ENCODE results near the gene GPR17. TPM values are rescaled to one million over a fixed set of nuclear protein-coding genes. Genes with fewer than 3 reads are reported as not detected.
A peak's percentile ranks its signal among the peaks of the same experiment; 100 is the strongest.

GPR17 gene
- total RNA-seq, 1 donor from 2014 or later, result not detected

DNA sequence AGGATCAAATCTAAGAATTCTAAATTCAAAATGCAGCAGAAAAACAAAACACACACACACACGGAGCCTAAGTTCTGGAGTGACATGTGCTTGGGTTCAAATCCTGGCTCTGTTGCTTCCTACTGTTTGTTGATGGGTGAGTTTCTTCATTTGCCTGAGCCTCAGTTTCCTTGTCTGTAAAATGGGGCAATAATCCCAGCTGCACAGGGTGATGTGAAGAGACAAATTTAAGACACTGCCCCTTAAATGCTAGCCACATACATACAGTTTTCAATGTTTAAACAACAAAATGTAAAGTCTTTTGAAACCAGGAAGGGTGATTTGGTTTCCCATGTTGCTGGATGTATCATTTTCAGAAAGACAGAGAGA, 943 bp upstream of the GPR17 start:
- Histone ChIP-seq H3K36me3 (no peaks in the 10 kb centered on the region), H3F3A (ENCODE audit: low read depth) (no peaks in the 10 kb centered on the region), H3K4me3 (no peak overlapping the region), H3K4me2 (no peak overlapping the region), H3K9me3 (ENCODE audit: low read depth) (no peaks in the 10 kb centered on the region), H3K4me1 (peaks cover 8% of the 10 kb centered on the region), H3K27ac (no peak overlapping the region), H2AFZ (replicated peaks) (no peak overlapping the region), H3K79me2 (ENCODE audit: low read depth) (no peaks in the 10 kb centered on the region), H3K9ac (no peak overlapping the region), H3K27me3 (no peaks in the 10 kb centered on the region), H4K20me1 (ENCODE audit: low read depth) (no peaks in the 10 kb centered on the region)
- DNase-seq (ENCODE audit: low spot score), result no peak
- Mint-ChIP-seq H3K27ac (no peak overlapping the region), H3K36me3 (no peaks in the 10 kb centered on the region), H3K27me3 (ENCODE audit: insufficient read depth, low read depth) (peaks cover 14% of the 10 kb centered on the region), H3K4me3 (peak overlapping the region; percentile 23), H3K9me3 (no peaks in the 10 kb centered on the region), H3K4me1 (peaks cover 43% of the 10 kb centered on the region)
- TF ChIP-seq CTCF (IDR thresholded peaks at IDR 0.05), result no peak
- no peak for TF ChIP-seq EZH2 (IDR thresholded peaks at IDR 0.05)
- TF ChIP-seq EZH2phosphoT487 (IDR thresholded peaks at IDR 0.05), result no peak

DNA sequence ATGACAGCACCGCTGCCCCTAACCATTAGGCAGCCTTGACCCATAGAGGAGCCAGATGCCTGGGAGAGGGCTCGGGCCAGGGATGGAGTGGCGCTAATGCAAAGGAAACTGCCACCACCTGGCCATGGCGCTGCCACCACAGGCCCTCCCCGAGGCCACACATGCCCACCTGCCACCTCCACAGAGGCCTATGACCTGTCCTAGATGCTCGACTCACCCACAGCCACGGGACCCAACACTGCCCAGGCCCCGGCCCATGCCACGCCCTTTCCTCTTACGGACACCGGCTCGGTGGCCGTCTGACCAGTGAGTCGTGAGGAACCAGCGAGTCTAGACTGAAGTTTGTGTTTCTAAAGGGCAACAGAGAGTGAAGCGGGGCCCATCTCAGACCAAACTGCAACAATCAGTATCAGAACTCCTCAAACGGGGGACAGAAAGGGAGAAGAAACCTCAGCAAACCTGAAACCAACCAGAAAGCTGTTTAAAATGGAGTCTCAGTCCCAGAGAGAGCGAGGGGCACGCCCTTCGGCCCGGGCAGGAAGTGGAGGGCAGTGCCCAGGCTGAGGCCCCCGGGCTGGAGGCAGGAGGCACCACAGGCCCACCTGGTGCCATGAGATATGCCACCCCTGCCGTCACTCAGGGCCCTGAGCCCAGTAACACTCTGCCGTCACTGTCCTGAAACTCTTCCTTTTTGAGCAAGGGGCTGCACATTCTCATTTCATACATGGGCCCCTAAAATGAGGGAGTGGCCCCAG, 711 bp downstream of the GPR17 start:
- no peak overlapping the region for H3K4me2 ChIP-seq
- Mint-ChIP-seq H3K9me3 (no peaks in the 10 kb centered on the region), H3K27ac (peak overlapping the region; percentile 59), H3K4me1 (peaks cover 46% of the 10 kb centered on the region), H3K27me3 (ENCODE audit: insufficient read depth, low read depth) (peaks cover 17% of the 10 kb centered on the region), H3K36me3 (no peaks in the 10 kb centered on the region), H3K4me3 (no peak overlapping the region)
- H2AFZ ChIP-seq (replicated peaks), result no peak overlapping the region
- TF ChIP-seq EZH2 (IDR thresholded peaks at IDR 0.05), result no peak
- H3K79me2 ChIP-seq (ENCODE audit: low read depth), result no peaks in the 10 kb centered on the region
- no peaks in the 10 kb centered on the region for H3K27me3 ChIP-seq
- H3K9ac ChIP-seq, result no peak overlapping the region
- no peaks in the 10 kb centered on the region for H3F3A ChIP-seq (ENCODE audit: low read depth)
- peaks cover 8% of the 10 kb centered on the region for H3K4me1 ChIP-seq
- H3K4me3 ChIP-seq, result no peak overlapping the region
- no peaks in the 10 kb centered on the region for H3K36me3 ChIP-seq
- DNase-seq (ENCODE audit: low spot score), result no peak
- no peak overlapping the region for H3K27ac ChIP-seq
- H3K9me3 ChIP-seq (ENCODE audit: low read depth), result no peaks in the 10 kb centered on the region
- no peaks in the 10 kb centered on the region for H4K20me1 ChIP-seq (ENCODE audit: low read depth)

DNA sequence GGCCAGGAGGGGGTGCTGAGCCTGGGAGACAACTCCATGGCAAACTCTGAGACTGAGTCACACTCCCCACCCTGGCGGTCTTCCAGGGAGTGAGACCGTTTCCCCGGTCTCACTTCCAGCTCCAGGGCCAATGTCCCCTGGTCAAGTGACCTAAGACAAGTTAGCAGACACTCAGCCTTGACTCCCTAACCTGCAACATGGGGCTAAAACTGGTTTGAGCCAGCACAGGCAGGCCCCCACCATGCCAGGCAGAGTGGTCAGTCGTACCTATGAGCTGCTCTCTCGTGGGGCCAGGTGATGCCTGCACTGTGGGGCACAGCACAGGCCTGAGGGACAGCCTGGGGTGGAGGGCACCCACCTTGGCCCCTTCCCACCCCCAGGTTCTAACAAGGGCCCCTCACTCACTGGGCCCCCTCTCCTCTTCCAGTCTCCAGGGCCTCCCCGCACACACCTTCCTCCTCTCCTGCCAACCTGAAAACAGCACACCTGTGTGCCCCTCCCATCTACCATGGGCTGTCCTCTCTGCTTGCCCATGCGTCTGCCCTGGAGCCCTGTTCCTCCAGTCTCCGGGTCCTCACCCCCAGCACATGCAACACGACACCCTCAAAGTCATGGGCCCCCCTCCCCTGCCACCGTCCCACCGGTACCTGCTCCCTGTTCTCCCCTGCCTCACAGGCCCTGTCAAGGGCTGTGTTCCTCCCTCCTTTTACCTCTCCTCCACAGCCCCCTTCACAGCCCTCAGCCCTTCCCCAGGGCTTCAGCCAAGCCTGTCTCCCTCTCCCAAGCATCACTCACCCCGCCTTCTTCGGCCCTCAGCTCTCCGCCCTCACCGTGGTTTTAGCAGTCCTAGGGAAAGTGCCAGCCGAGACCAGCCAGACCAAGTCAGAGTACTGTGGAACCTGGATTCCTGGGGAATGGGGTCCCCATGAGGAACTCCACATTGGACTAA, 1.6 kb downstream of the GPR17 start:
- H3K4me1 Mint-ChIP-seq, result peaks cover 55% of the 10 kb centered on the region
- no peaks in the 10 kb centered on the region for H3K9me3 Mint-ChIP-seq
- no peaks in the 10 kb centered on the region for H3K79me2 ChIP-seq (ENCODE audit: low read depth)
- no peak for DNase-seq (ENCODE audit: low spot score)
- no peaks in the 10 kb centered on the region for H3K9me3 ChIP-seq (ENCODE audit: low read depth)
- H4K20me1 ChIP-seq (ENCODE audit: low read depth), result no peaks in the 10 kb centered on the region
- no peak overlapping the region for H2AFZ ChIP-seq (replicated peaks)
- no peaks in the 10 kb centered on the region for H3F3A ChIP-seq (ENCODE audit: low read depth)
- H3K27me3 Mint-ChIP-seq (ENCODE audit: insufficient read depth, low read depth), result peaks cover 17% of the 10 kb centered on the region
- H3K36me3 Mint-ChIP-seq, result no peaks in the 10 kb centered on the region
- no peaks in the 10 kb centered on the region for H3K36me3 ChIP-seq
- no peak overlapping the region for H3K4me3 Mint-ChIP-seq
- peak overlapping the region; percentile 97 for H3K27ac Mint-ChIP-seq
- peaks cover 8% of the 10 kb centered on the region for H3K4me1 ChIP-seq
- no peak overlapping the region for H3K4me3 ChIP-seq
- no peak overlapping the region for H3K27ac ChIP-seq
- no peaks in the 10 kb centered on the region for H3K27me3 ChIP-seq
- TF ChIP-seq EZH2phosphoT487 (IDR thresholded peaks at IDR 0.05), result no peak
- no peak for TF ChIP-seq EZH2 (IDR thresholded peaks at IDR 0.05)
- no peak for TF ChIP-seq CTCF (IDR thresholded peaks at IDR 0.05)
- no peak overlapping the region for H3K4me2 ChIP-seq
- H3K9ac ChIP-seq, result no peak overlapping the region
